HL-60/S4 treated with phorbol 12-myristate 13-acetate at 8.2 ng/mL for 4 days and 3 days (cell line): ENCODE data around the gene SHPK.

Source experiments
- in situ Hi-C: fragments of 300-500 bp; cut with MboI; formaldehyde crosslinking; loops from 2 replicates; pipeline ENCODE4 v1.15.0; 2022; ENCODE audit warnings: low sequenced_read_pairs

The SHPK gene

GRCh38 chr17:3663102-3664011 lies 27.3 kb upstream of the SHPK start:
- in situ Hi-C loops = no loop called here

GRCh38 chr17:3660311-3660891 lies 24.4 kb upstream of the SHPK start:
- in situ Hi-C loops = no loop called here

GRCh38 chr17:3659541-3660111 lies 23.6 kb upstream of the SHPK start:
- in situ Hi-C loops = no loop called here

- in situ Hi-C loops = no loop called here
Observed at GRCh38 chr17:3658784-3659449, 22.9 kb upstream of the SHPK start.

DNA sequence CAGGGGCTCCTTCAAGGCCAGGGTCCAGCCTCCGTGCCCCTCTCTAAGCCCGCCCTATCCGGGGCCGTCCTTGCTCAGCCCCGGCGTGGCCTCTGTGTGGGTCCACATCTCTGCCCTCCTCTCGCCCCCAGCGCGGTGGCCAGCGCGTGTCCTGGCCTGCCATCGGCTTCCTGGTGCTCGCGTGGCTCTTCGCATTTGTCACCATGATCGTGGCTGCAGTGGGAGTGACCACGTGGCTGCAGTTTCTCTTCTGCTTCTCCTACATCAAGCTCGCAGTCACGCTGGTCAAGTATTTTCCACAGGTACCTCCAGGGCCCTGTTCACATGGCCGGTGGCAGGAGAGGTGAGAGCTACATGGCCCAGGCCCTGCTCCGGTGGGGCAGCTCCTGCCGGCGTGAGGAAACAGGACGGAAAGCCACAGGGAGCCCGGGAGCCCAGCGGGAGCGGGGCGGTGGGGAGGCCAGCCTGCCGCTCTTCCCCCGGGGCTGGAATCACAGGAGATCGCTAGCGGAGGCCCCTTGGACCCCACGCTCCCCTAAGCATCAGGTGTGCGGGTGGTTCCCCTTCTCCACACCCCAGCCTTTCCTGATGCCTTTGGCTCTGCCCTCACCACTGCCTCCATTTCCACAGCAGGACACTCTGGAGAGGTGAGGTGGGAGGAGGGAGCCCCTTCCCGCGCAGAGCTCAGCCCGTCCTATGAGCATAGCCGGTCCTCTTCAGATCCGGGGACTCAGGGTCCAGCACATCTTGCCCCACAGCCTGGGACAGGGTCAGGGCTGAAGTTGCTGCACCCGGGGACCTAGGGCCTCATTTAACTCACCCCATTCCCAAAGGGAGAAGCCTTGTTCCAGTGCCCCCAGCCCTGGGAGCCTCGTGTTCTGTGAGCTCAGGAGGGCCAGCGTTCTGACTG lies 22.1 kb upstream of the SHPK start:
- in situ Hi-C loops = no loop called here

DNA sequence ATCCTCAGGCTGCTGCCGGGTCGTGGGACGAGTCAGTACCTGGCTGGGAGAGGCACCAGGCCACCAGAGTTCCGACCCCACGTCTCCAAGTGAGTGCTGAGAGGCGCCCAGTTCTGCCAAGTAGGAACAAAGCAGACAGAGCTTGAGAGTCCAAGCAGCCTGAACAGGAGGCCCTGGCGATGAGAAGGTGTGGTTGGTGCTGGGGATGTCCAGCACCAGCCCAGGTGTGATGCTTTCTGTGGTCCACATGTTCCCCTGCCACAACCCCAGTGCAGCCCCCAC lies 21.5 kb upstream of the SHPK start:
- in situ Hi-C loops = no loop called here

- in situ Hi-C loops = no loop called here
Observed at GRCh38 chr17:3656755-3657587, 20.9 kb upstream of the SHPK start.

DNA sequence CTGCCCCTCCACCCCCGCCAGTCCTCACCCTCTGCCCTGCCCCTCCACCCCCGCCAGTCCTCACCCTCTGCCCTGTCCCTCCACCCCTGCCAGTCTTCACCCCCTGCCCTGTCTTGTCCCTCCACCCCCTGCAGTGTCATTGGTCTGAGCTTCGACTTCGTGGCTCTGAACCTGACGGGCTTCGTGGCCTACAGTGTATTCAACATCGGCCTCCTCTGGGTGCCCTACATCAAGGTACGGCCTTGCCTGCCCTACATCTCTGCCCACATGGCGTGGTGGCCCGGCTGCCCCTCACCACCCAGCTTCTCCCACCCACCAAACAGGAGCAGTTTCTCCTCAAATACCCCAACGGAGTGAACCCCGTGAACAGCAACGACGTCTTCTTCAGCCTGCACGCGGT lies 20.3 kb upstream of the SHPK start:
- in situ Hi-C loops = no loop called here

DNA sequence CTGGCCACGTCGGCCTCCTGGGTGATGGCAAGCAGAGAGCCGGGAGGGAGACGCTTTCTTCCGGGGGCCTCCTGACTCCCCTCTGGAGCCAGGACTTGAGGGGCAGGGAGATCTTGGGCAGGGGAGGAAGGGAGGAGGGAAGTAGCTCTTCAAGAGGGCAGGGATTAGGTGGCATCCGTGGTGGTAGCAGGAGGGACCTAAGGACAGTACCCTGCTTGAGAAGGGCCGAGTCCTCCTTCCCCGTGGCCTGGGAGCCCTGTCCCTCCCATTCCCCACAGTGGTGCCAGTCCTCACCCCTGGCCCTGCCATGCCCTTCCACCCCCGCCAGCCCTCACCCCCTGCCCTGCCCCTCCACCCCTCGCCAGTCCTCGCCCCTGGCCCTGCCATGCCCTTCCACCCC lies 19.7 kb upstream of the SHPK start:
- in situ Hi-C loops = no loop called here

DNA sequence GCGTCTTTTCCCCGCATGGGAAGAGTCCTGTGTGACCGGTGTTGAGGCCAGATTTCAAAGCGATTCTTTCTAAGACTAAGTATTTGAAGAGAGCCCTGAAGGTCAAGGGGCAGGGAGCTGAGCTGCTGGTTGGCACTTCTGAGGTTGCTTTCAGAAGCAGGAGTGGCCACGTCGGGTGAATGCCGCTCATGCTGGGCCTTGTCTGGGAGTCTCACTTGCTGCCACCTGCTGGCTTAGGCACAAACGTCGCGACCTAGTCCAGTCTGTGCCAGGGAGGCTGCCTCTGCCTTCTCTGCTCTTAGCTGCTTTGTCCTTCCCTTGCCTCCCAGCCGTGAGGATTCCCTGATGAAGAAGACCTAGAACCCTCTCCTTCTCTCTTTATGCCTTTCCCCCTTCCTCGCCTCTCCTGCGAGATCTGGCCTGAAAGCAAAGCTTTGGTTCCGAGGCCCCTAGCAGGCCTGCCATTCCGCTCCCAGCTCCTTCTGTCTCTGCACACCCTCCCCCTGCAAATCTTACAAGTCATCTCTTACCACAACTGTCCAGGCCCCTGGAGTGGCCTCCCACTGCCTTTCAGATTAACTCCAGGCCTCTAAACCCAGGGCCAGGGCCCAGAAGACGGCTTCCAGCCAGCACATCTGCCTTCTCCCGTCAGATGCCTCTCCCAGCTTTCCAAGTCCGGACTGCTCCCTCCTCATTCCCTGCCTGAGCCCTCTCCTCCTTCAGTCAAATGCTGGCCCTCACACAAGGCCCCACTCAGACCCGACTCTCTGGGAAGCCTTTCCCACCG lies 11.9 kb upstream of the SHPK start:
- in situ Hi-C loops = no loop called here

DNA sequence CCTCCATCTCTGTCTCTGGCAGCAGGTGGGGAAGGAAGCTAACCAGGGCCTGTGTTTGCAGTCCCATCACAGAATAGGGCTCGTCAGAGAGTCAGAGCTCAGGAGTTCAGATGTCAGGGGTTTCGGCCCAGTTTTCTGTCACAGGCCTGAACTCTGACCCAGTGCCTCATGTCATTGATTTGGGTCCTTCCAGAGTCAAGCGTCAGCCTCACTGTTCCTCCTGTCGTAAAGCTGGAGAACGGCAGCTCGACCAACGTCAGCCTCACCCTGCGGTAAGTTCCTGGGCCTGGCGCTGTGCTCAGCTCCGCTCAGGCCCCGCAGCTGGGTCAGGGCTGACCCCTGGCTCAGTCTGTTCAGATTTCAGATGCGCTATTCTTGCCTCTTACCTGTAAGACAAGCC lies 11.2 kb upstream of the SHPK start:
- in situ Hi-C loops = no loop called here

- in situ Hi-C loops = no loop called here
Observed at GRCh38 chr17:3645310-3645709, 9.3 kb upstream of the SHPK start.

GRCh38 chr17:3643889-3644349 lies 7.9 kb upstream of the SHPK start:
- in situ Hi-C loops = no loop called here

- in situ Hi-C loops = no loop called here
Observed at GRCh38 chr17:3641717-3642486, 5.9 kb upstream of the SHPK start.

- in situ Hi-C loops = no loop called here
Observed at GRCh38 chr17:3641014-3641413, 5.0 kb upstream of the SHPK start.

GRCh38 chr17:3639981-3640596 lies 4.0 kb upstream of the SHPK start:
- in situ Hi-C loops = no loop called here

GRCh38 chr17:3636908-3637373 lies 891 bp upstream of the SHPK start:
- in situ Hi-C loops = no loop called here
